ENCODE measurements around the gene TMCC3. TPM values are rescaled to one million over a fixed set of nuclear protein-coding genes. Genes with fewer than 3 reads are reported as not detected.

TMCC3 gene
- polyA plus RNA-seq, 1 donor from 2014 or later: 1.9 TPM

- no peak overlapping the region for H3K4me2 ChIP-seq (ENCODE audit: low read length)
These were observed 74.5 kb downstream of the TMCC3 start for GRCh38 chr12:94575645-94576403.

DNA sequence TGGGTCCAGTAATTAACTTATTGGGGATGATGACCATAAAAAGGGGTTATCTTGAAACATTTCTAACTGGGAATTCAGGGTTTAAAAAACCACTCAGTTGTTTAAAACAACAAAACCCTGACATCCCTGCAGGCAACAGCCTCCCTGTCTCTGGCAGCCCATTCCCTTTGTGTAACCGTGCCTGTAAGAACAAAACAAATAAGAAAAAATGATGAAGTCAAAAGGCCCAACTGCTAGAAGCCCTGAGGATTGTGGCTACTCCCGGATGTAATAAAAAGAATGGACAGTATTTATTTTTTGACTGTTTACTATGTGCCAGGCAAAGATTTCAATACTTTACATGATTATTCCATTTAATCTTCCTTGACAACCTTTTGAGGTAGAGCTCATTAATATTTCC is 75.3 kb downstream of the TMCC3 start:
- no peak overlapping the region for H3K4me2 ChIP-seq (ENCODE audit: low read length)
- H3K9ac ChIP-seq (ENCODE audit: low read length): no peak overlapping the region
- no peaks in the 10 kb centered on the region for H4K20me1 ChIP-seq (ENCODE audit: insufficient read depth)
- TF ChIP-seq REST (IDR thresholded peaks at IDR 0.05; ENCODE audit: borderline replicate concordance): no peak
- TF ChIP-seq POLR2AphosphoS5 (IDR thresholded peaks at IDR 0.05): no peak
- TF ChIP-seq MXI1 (conservative IDR thresholded peaks at IDR 0.05; ENCODE audit: poor library complexity, severe bottlenecking): no peak
- no peak overlapping the region for H3K4me3 ChIP-seq (ENCODE audit: low read length)
- H3K36me3 ChIP-seq (ENCODE audit: insufficient read depth, low read length): no peaks in the 10 kb centered on the region
- no peaks in the 10 kb centered on the region for H3K9me3 ChIP-seq (ENCODE audit: low read length)
- no peaks in the 10 kb centered on the region for H3K27me3 ChIP-seq (ENCODE audit: insufficient read depth, low read depth, low read length)
- no peak overlapping the region for H3K27ac ChIP-seq (ENCODE audit: low read length)
- H3F3A ChIP-seq (ENCODE audit: insufficient read depth, low read length, poor library complexity, severe bottlenecking): no peaks in the 10 kb centered on the region
- no peaks in the 10 kb centered on the region for H3K9me2 ChIP-seq (ENCODE audit: insufficient read depth, low read length)
- no peaks in the 10 kb centered on the region for H3K79me2 ChIP-seq (replicated peaks; ENCODE audit: insufficient read depth, low read length)
- H2AFZ ChIP-seq (ENCODE audit: low read depth, low read length): no peak overlapping the region

More at GRCh38 chr12:94575645-94576403, 74.5 kb downstream of the TMCC3 start:
- Histone ChIP-seq H3K79me2 (replicated peaks; ENCODE audit: insufficient read depth, low read length) (no peaks in the 10 kb centered on the region), H4K20me1 (ENCODE audit: insufficient read depth) (no peaks in the 10 kb centered on the region), H3K27me3 (ENCODE audit: insufficient read depth, low read depth, low read length) (no peaks in the 10 kb centered on the region), H3K9ac (ENCODE audit: low read length) (no peak overlapping the region), H2AFZ (ENCODE audit: low read depth, low read length) (no peak overlapping the region), H3F3A (ENCODE audit: insufficient read depth, low read length, poor library complexity, severe bottlenecking) (no peaks in the 10 kb centered on the region), H3K9me3 (ENCODE audit: low read length) (no peaks in the 10 kb centered on the region), H3K36me3 (ENCODE audit: insufficient read depth, low read length) (no peaks in the 10 kb centered on the region), H3K27ac (ENCODE audit: low read length) (no peak overlapping the region), H3K4me3 (ENCODE audit: low read length) (no peak overlapping the region), H3K9me2 (ENCODE audit: insufficient read depth, low read length) (no peaks in the 10 kb centered on the region)
- TF ChIP-seq POLR2AphosphoS5 (IDR thresholded peaks at IDR 0.05): no peak
- no peak for TF ChIP-seq MXI1 (conservative IDR thresholded peaks at IDR 0.05; ENCODE audit: poor library complexity, severe bottlenecking)
- TF ChIP-seq, protein P1, sequence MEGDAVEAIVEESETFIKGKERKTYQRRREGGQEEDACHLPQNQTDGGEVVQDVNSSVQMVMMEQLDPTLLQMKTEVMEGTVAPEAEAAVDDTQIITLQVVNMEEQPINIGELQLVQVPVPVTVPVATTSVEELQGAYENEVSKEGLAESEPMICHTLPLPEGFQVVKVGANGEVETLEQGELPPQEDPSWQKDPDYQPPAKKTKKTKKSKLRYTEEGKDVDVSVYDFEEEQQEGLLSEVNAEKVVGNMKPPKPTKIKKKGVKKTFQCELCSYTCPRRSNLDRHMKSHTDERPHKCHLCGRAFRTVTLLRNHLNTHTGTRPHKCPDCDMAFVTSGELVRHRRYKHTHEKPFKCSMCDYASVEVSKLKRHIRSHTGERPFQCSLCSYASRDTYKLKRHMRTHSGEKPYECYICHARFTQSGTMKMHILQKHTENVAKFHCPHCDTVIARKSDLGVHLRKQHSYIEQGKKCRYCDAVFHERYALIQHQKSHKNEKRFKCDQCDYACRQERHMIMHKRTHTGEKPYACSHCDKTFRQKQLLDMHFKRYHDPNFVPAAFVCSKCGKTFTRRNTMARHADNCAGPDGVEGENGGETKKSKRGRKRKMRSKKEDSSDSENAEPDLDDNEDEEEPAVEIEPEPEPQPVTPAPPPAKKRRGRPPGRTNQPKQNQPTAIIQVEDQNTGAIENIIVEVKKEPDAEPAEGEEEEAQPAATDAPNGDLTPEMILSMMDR (IDR thresholded peaks at IDR 0.05; ENCODE audit: poor library complexity, severe bottlenecking): no peak
- no peak for TF ChIP-seq RAD21 (conservative IDR thresholded peaks at IDR 0.05)
- no peak for TF ChIP-seq REST (IDR thresholded peaks at IDR 0.05; ENCODE audit: borderline replicate concordance)
- no peak for TF ChIP-seq EZH2 (IDR thresholded peaks at IDR 0.05; ENCODE audit: borderline replicate concordance, insufficient read depth, low read length, poor library complexity, severe bottlenecking)
- TF ChIP-seq TAF1 (IDR thresholded peaks at IDR 0.05; ENCODE audit: low read depth): no peak
- TF ChIP-seq SMC3 (conservative IDR thresholded peaks at IDR 0.05; ENCODE audit: poor library complexity): no peak
- TF ChIP-seq EP300 (conservative IDR thresholded peaks at IDR 0.05; ENCODE audit: poor library complexity, severe bottlenecking): no peak

All from neural cell (in vitro differentiated cells).